Measurements from ENCODE around the gene NIT2. TPM values are rescaled to one million over a fixed set of nuclear protein-coding genes. Genes with fewer than 3 reads are reported as not detected.
A peak's percentile ranks its signal among the peaks of the same experiment; 100 is the strongest.

The NIT2 gene
- total RNA-seq, 1 donor from 2014 or later = 33.9 TPM

GRCh38 chr3:100402891-100403290 lies 68.3 kb downstream of the NIT2 start:
- H3K9me3 ChIP-seq = peaks cover 8% of the 10 kb centered on the region
- no peak for ATAC-seq
- intact Hi-C loops (cut with DNase I) = no loop called here
- TF ChIP-seq CTCF (IDR thresholded peaks at IDR 0.05) = no peak
- H3K4me1 ChIP-seq = peaks cover 40% of the 10 kb centered on the region
- no peaks in the 10 kb centered on the region for H3K36me3 ChIP-seq
- H3K27me3 ChIP-seq (ENCODE audit: low read depth) = no peaks in the 10 kb centered on the region
- no peak for DNase-seq
- H3K27ac ChIP-seq = no peak overlapping the region
- peak overlapping the region; percentile 85 for H3K4me3 ChIP-seq

GRCh38 chr3:100403362-100404249 lies 69.0 kb downstream of the NIT2 start:
- TF ChIP-seq CTCF (IDR thresholded peaks at IDR 0.05) = no peak
- Histone ChIP-seq H3K4me1 (peaks cover 40% of the 10 kb centered on the region), H3K4me3 (peak overlapping the region; percentile 85), H3K27me3 (ENCODE audit: low read depth) (no peaks in the 10 kb centered on the region), H3K9me3 (peaks cover 8% of the 10 kb centered on the region), H3K27ac (no peak overlapping the region), H3K36me3 (no peaks in the 10 kb centered on the region)
- ATAC-seq (no peak), DNase-seq (no peak)
- intact Hi-C loops (cut with DNase I) = no loop called here

GRCh38 chr3:100404250-100404548 lies 69.6 kb downstream of the NIT2 start:
- Histone ChIP-seq H3K4me3 (no peak overlapping the region), H3K4me1 (peaks cover 36% of the 10 kb centered on the region), H3K27ac (no peak overlapping the region), H3K27me3 (ENCODE audit: low read depth) (no peaks in the 10 kb centered on the region), H3K36me3 (no peaks in the 10 kb centered on the region), H3K9me3 (peaks cover 8% of the 10 kb centered on the region)
- TF ChIP-seq CTCF (IDR thresholded peaks at IDR 0.05) = no peak
- ATAC-seq (no peak), DNase-seq (no peak)
- intact Hi-C loops (cut with DNase I) = no loop called here

- ATAC-seq = no peak
- Histone ChIP-seq H3K27me3 (ENCODE audit: low read depth) (no peaks in the 10 kb centered on the region), H3K4me3 (no peak overlapping the region), H3K4me1 (peaks cover 20% of the 10 kb centered on the region), H3K9me3 (peaks cover 8% of the 10 kb centered on the region), H3K27ac (no peak overlapping the region), H3K36me3 (no peaks in the 10 kb centered on the region)
- intact Hi-C loops (cut with DNase I) = no loop called here
- no peak for TF ChIP-seq CTCF (IDR thresholded peaks at IDR 0.05)
- no peak for DNase-seq
These were observed 72.6 kb downstream of the NIT2 start for GRCh38 chr3:100407164-100407563.

GRCh38 chr3:100407977-100408532 lies 73.5 kb downstream of the NIT2 start:
- ATAC-seq = no peak
- intact Hi-C loops (cut with DNase I) = no loop called here
- H3K36me3 ChIP-seq = no peaks in the 10 kb centered on the region
- H3K9me3 ChIP-seq = peaks cover 8% of the 10 kb centered on the region
- H3K4me3 ChIP-seq = no peak overlapping the region
- no peak overlapping the region for H3K27ac ChIP-seq
- DNase-seq = no peak
- H3K4me1 ChIP-seq = peaks cover 13% of the 10 kb centered on the region
- no peak for TF ChIP-seq CTCF (IDR thresholded peaks at IDR 0.05)
- H3K27me3 ChIP-seq (ENCODE audit: low read depth) = no peaks in the 10 kb centered on the region

Other genes with a start within 250 kb of the NIT2 start
- 25.0 TPM for gene FILIP1L, start 220.3 kb upstream of the NIT2 start, total RNA-seq
- 41.9 TPM for gene TBC1D23, start 73.8 kb upstream of the NIT2 start, total RNA-seq
- gene TOMM70, start 66.3 kb downstream of the NIT2 start, total RNA-seq = 31.3 TPM
- gene LNP1, start 66.8 kb downstream of the NIT2 start, total RNA-seq = 2.0 TPM
- 17.2 TPM for gene TMEM45A, start 157.9 kb downstream of the NIT2 start, total RNA-seq